Smooth muscle cell of the pulmonary artery (primary cell): ENCODE results near the gene HDX. TPM values are rescaled to one million over a fixed set of nuclear protein-coding genes. Genes with fewer than 3 reads are reported as not detected.

Experiments used
- total RNA-seq: library from RNA; depleted of rRNA; stranded (reverse); fragments of >200 nt; gene quantifications from 2 replicates; pipeline ENCODE4 v1.2.3, GENCODE V29; 2014

The HDX gene
- 4.8 and 5.2 TPM in 2 replicates for total RNA-seq

GRCh38 chrX:84501798-84502628 is at the start of gene HDX:
Gene HDX, minus strand, starts transcription at chrX:84502453. Its CDS starts 27,056 bp downstream, at chrX:84475397.

